ENCODE measurements around the gene GRM7. TPM values are rescaled to one million over a fixed set of nuclear protein-coding genes. Genes with fewer than 3 reads are reported as not detected.

GRM7 gene
- total and polyA plus RNA-seq, 9 of the 15 experiments (the other 6 are each of a cell fraction or from before 2014, with no cell fraction given) = not detected

GRCh38 chr3:7285505-7285904 lies 424.6 kb downstream of the GRM7 start:
- no peak for ATAC-seq
- Histone ChIP-seq H3K27ac (ENCODE audit: extremely low read depth, low read depth, low read length) (no peak overlapping the region), H3K36me3 (ENCODE audit: control insufficient read depth, insufficient read depth, low read length) (no peaks in the 10 kb centered on the region), H3K9ac (ENCODE audit: insufficient read depth in 1 of 2, low read depth in 2 of 2, low read length in 2 of 2) (no peak overlapping the region), H3K27me3 (ENCODE audit: control insufficient read depth in 2 of 2, insufficient read depth in 2 of 2, low read length in 2 of 2) (no peaks in the 10 kb centered on the region), H3K4me2 (ENCODE audit: insufficient read depth, low read length) (no peak overlapping the region), H3K4me3 (no peak overlapping the region), H3K79me2 (ENCODE audit: control insufficient read depth, insufficient read depth, low read length) (no peaks in the 10 kb centered on the region), H2AFZ (ENCODE audit: low read depth, low read length) (no peak overlapping the region), H3K9me1 (ENCODE audit: control insufficient read depth, insufficient read depth, low read length) (no peaks in the 10 kb centered on the region), H4K20me1 (replicated peaks; ENCODE audit: control insufficient read depth, insufficient read depth, low read length) (no peaks in the 10 kb centered on the region), H3K4me1 (replicated peaks in 1 of 2; ENCODE audit: control insufficient read depth in 2 of 2, insufficient read depth in 2 of 2, low read length in 2 of 2) (no peaks in the 10 kb centered on the region), H3K9me3 (replicated peaks; ENCODE audit: control insufficient read depth, insufficient read depth, low read depth, low read length) (no peaks in the 10 kb centered on the region; the same call in 1 of the 2 replicates)
- no peak for FAIRE-seq
- ChIA-PET POLR2A (no interaction called here), CTCF (ENCODE audit: low intra/inter-chr PET ratio) (no interaction called here)
- no TSS peak for BruUV-seq (replicated peaks)
- DNase-seq (ENCODE audit: extremely low read depth in 1 of 4, low spot score in 3 of 4) = no peak
- 4% methylated on average over 3 of the region's 3 CpGs for WGBS (ENCODE audit: insufficient coverage, low coverage, missing lambda C conversion rate)
- TF ChIP-seq PKNOX1 (IDR thresholded peaks at IDR 0.05) = no peak
- TF ChIP-seq KAT7 (CRISPR knock-in tag; IDR thresholded peaks at IDR 0.05; ENCODE audit: borderline replicate concordance) = no peak
- no peak for TF ChIP-seq TBP (optimal IDR thresholded peaks at IDR 0.05; ENCODE audit: low read depth, low read length)
- no peak for TF ChIP-seq ZNF512 (tag; IDR thresholded peaks at IDR 0.05)
- TF ChIP-seq POU5F1 (IDR thresholded peaks at IDR 0.05; ENCODE audit: borderline replicate concordance, low read depth, low read length, partially characterized antibody) = no peak
- TF ChIP-seq HNRNPK (IDR thresholded peaks at IDR 0.05; ENCODE audit: low read depth, low read length, poor library complexity, severe bottlenecking) = no peak
- no peak for TF ChIP-seq ZEB2 (IDR thresholded peaks at IDR 0.05)
- no peak for TF ChIP-seq ELK3 (CRISPR knock-in tag; IDR thresholded peaks at IDR 0.05)
- TF ChIP-seq FOXO4 (CRISPR knock-in tag; IDR thresholded peaks at IDR 0.05) = no peak
- TF ChIP-seq ZC3H4 (CRISPR knock-in tag; IDR thresholded peaks at IDR 0.05; ENCODE audit: borderline replicate concordance) = no peak
- no peak for TF ChIP-seq KDM2B (CRISPR knock-in tag; IDR thresholded peaks at IDR 0.05)
- TF ChIP-seq CSDE1 (IDR thresholded peaks at IDR 0.05) = no peak
- no peak for TF ChIP-seq ZNF384 (IDR thresholded peaks at IDR 0.05; ENCODE audit: low read depth, low read length)
- TF ChIP-seq ETV1 (tag; conservative IDR thresholded peaks at IDR 0.05; ENCODE audit: low read depth) = no peak
- TF ChIP-seq ZBTB49 (CRISPR knock-in tag; IDR thresholded peaks at IDR 0.05; ENCODE audit: borderline replicate concordance) = no peak
- no peak for TF ChIP-seq ZKSCAN1 (IDR thresholded peaks at IDR 0.05; ENCODE audit: low read depth, low read length)
- in situ Hi-C loops (cut with MboI) = no loop called here
- intact Hi-C loops (cut with micrococcal nuclease) = no loop called here

All from K562 (cell line).